ENCODE measurements around the gene GALNT11.

- TF ChIP-seq, protein P1, sequence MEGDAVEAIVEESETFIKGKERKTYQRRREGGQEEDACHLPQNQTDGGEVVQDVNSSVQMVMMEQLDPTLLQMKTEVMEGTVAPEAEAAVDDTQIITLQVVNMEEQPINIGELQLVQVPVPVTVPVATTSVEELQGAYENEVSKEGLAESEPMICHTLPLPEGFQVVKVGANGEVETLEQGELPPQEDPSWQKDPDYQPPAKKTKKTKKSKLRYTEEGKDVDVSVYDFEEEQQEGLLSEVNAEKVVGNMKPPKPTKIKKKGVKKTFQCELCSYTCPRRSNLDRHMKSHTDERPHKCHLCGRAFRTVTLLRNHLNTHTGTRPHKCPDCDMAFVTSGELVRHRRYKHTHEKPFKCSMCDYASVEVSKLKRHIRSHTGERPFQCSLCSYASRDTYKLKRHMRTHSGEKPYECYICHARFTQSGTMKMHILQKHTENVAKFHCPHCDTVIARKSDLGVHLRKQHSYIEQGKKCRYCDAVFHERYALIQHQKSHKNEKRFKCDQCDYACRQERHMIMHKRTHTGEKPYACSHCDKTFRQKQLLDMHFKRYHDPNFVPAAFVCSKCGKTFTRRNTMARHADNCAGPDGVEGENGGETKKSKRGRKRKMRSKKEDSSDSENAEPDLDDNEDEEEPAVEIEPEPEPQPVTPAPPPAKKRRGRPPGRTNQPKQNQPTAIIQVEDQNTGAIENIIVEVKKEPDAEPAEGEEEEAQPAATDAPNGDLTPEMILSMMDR (IDR thresholded peaks at IDR 0.05; ENCODE audit: low read length) = no peak
- TF ChIP-seq EZH2 (IDR thresholded peaks at IDR 0.05; ENCODE audit: borderline replicate concordance, low read length) = no peak
Measured at GRCh38 chr7:152093717-152094116, 68.2 kb downstream of the GALNT11 start.

Data from OCI-LY1 (cell line).